Smooth muscle cell (in vitro differentiated cells): ENCODE measurements around the gene FOXO1. TPM values are rescaled to one million over a fixed set of nuclear protein-coding genes. Genes with fewer than 3 reads are reported as not detected.

ENCODE experiments used
- DNase-seq: peaks from one replicate; lab custom pipeline; 2025; ENCODE audit not compliant: unreplicated experiment; lab: John Stamatoyannopoulos, UW
- H2AFZ ChIP-seq: fragments of 200-600 bp; sonication (generic); 2 replicates; pipeline ENCODE4 v1.6.0; 2016; ENCODE audit warnings: antibody characterized with exemption, low read depth, mild to moderate bottlenecking
- H3F3A ChIP-seq: fragments of 200-600 bp; sonication (generic); 2 replicates; pipeline ENCODE4 v1.6.0; 2017; ENCODE audit warnings: antibody characterized with exemption, low read depth
- H3K27ac ChIP-seq: fragments of 200-600 bp; sonication (generic); 2 replicates; pipeline ENCODE4 v1.5.1; 2016; ENCODE audit warnings: low read depth, mild to moderate bottlenecking
- H3K27me3 ChIP-seq: fragments of 200-600 bp; sonication (generic); 2 replicates; pipeline ENCODE4 v1.6.1; 2016; ENCODE audit warnings: low read depth, mild to moderate bottlenecking
- H3K36me3 ChIP-seq: fragments of 200-600 bp; sonication (generic); 2 replicates; pipeline ENCODE4 v1.5.1; 2016; ENCODE audit warnings: low read depth
- H3K4me1 ChIP-seq: fragments of 200-600 bp; sonication (generic); 2 replicates; pipeline ENCODE4 v1.5.1; 2016; ENCODE audit warnings: low read depth
- H3K4me2 ChIP-seq: fragments of 200-600 bp; sonication (generic); 2 replicates; pipeline ENCODE4 v1.6.0; 2016; ENCODE audit warnings: mild to moderate bottlenecking
- H3K4me3 ChIP-seq: fragments of 200-600 bp; sonication (generic); 2 replicates; pipeline ENCODE4 v1.5.1; 2016; ENCODE audit warnings: mild to moderate bottlenecking
- H3K79me2 ChIP-seq: fragments of 200-600 bp; sonication (generic); 2 replicates; pipeline ENCODE4 v1.6.0; 2016; ENCODE audit warnings: low read depth, mild to moderate bottlenecking
- H3K9ac ChIP-seq: fragments of 200-600 bp; sonication (generic); 2 replicates; pipeline ENCODE4 v1.6.0; 2016; ENCODE audit warnings: low read depth
- H3K9me3 ChIP-seq: fragments of 200-600 bp; sonication (generic); replicated peaks from 2 replicates; pipeline ENCODE4 v1.5.1; 2016; ENCODE audit warnings: low read depth
- H4K20me1 ChIP-seq: fragments of 200-600 bp; sonication (generic); 2 replicates; pipeline ENCODE4 v1.6.0; 2016; ENCODE audit warnings: low read depth
- CTCF ChIP-seq: fragments of 200-600 bp; sonication (generic); IDR thresholded peaks from 2 replicates; pipeline ENCODE4 v1.5.1; 2017; ENCODE audit warnings: borderline replicate concordance, mild to moderate bottlenecking, antibody characterized with exemption; ENCODE audit not compliant: insufficient read depth, poor library complexity, severe bottlenecking
- WGBS: methylation state at CpG from one replicate; pipeline ENCODE4 v1.1.7; 2016; ENCODE audit warnings: low lambda C conversion rate; 5-methylcytosine and 5-hydroxymethylcytosine counted together
- polyA plus RNA-seq: library from polyadenylated mRNA; unstranded; fragments of >200 nt; fragmentation: Nextera tagmentation; extraction: Ambion mirVana; gene quantifications from 2 replicates; pipeline ENCODE4 v1.2.1, GENCODE V29; 2016
- total RNA-seq: library from RNA; depleted of rRNA; stranded (reverse); fragments of >200 nt; gene quantifications from 2 replicates; pipeline ENCODE4 v1.2.3, GENCODE V29; 2014

Gene FOXO1
- total and polyA plus RNA-seq, 2 experiments from 2014 or later = 17.0 to 19.9 TPM

GRCh38 chr13:40506592-40507446, 159.6 kb downstream of the FOXO1 start:
- WGBS = 91% methylated on average over 11 of the region's 11 CpGs
- no peaks in the 10 kb centered on the region for H3K9me3 ChIP-seq
- H3K4me3 ChIP-seq = no peak overlapping the region
- no peaks in the 10 kb centered on the region for H3F3A ChIP-seq
- H3K27me3 ChIP-seq = no peaks in the 10 kb centered on the region
- TF ChIP-seq CTCF = no peak
- H3K9ac ChIP-seq = no peak overlapping the region
- no peak overlapping the region for H3K27ac ChIP-seq
- H3K36me3 ChIP-seq = no peaks in the 10 kb centered on the region
- H3K4me2 ChIP-seq = no peak overlapping the region
- no peaks in the 10 kb centered on the region for H3K4me1 ChIP-seq
- no peaks in the 10 kb centered on the region for H4K20me1 ChIP-seq
- no peaks in the 10 kb centered on the region for H3K79me2 ChIP-seq
- no peak for DNase-seq
- no peak overlapping the region for H2AFZ ChIP-seq

Other genes with a start within 250 kb of the FOXO1 start
- gene MRPS31, start 104.5 kb upstream of the FOXO1 start, total RNA-seq = 25.2 and 34.9 TPM in 2 replicates
- gene MRPS31, start 104.5 kb upstream of the FOXO1 start, polyA plus RNA-seq = 18.8 and 23.9 TPM in 2 replicates
- 11.1 and 13.6 TPM in 2 replicates for gene SLC25A15, start 123.0 kb upstream of the FOXO1 start, total RNA-seq
- 4.1 and 6.3 TPM in 2 replicates for gene SLC25A15, start 123.0 kb upstream of the FOXO1 start, polyA plus RNA-seq